Activated CD4-positive, alpha-beta T cell treated with anti-CD3 and anti-CD28 coated beads for 24 hours (primary cell): ENCODE measurements around the gene GRAPL.
"Not testable (repeated sequence)": the region's sequence is repeated elsewhere in the genome, so short reads cannot be mapped to it uniquely, and the experiment has no call there.

Experiments used
- DNase-seq, 2 donors: peaks; one replicate each; pipeline ENCODE4 v3.0.0-alpha.2; 2020; ENCODE audit warnings: low read depth in 2 of 2

Gene GRAPL

DNA sequence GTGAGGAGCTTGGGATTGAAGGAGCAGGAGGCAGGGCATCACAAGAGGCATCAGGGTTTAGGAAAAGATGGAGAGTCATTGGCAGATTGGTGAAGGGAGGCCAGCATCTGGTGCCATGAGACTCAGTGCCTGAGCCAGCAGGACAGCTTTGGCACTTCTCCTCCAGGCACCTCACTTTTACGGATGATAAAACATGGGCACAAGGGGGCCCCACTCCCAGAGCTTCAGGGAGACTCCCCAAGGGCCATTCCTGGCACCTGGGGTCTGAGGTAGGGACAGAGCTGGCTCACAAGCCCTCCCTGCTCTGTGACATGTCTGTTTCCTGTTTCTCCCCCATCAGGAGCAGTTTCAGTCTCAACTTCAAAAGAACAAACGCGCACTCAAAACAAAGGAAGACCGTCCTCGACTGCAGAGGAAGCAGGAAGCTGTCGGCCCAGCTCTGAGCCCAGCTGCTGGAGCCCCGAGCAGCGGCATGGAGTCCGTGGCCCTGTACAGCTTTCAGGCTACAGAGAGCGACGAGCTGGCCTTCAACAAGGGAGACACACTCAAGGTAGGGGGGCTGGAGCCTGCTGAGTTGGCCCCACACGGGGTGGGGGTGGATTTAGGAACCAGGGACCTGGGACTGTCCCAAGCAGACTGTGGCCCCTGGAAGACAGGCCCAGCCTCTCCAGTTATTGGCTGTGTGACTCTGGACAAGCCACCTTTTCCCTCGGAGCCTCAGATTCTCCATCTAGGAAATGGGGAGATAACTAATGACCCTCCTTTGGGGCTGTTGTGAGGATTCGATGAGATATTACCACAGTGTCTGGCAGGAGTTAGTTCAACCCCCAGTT is at the start of gene GRAPL:
Gene GRAPL, plus strand, starts transcription at position 442 of the 833 bp plus-strand sequence. Its CDS starts 31 bp downstream, at position 473.
- DNase-seq = not testable (repeated sequence)

GRCh38 chr17:19088804-19089685 is 38.3 kb upstream of the GRAPL start:
- DNase-seq = not testable (repeated sequence)

- DNase-seq = not testable (repeated sequence)
Measured at GRCh38 chr17:19090058-19090772, 37.2 kb upstream of the GRAPL start.

- not testable (repeated sequence) for DNase-seq
Measured at GRCh38 chr17:19092737-19093683, 34.4 kb upstream of the GRAPL start.

DNA sequence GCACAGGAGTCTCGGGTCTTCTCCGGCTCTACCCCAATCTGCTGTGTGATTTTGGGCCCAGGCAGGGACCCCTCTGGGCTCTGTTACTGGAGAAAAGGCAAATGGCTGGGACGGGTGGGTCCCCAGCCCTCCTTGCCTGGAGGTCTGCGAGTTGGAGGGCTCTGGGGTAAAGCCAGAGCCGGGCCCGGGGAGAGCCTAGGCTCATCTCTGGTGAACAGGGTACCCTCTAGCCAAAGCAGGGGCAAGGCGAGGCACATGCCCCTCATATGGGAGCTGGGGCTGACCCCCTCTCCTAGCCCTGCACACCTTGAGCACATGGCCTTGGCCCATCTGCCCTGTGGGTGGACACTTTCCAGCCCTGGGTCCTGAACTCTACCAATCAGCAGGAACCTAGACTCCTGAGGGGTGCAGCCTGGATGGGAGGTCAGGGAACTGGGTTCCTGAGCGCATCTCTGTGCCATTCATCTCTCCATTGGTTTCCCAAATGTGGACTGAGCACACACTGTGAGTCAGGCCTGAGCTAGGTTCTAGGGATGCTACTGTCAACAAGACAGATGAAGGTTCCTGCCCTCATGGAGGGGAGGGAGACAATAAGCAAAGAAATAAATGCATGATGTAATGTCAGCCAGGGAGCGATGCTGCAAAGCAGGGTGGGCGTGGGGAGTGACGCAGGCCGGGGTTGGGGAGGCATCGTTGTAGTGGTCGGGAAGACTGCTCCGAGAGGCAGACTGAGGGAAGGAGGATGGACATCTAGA is 33.5 kb upstream of the GRAPL start:
- not testable (repeated sequence) for DNase-seq

GRCh38 chr17:19108517-19108916 is 18.9 kb upstream of the GRAPL start:
- not testable (repeated sequence) for DNase-seq

DNA sequence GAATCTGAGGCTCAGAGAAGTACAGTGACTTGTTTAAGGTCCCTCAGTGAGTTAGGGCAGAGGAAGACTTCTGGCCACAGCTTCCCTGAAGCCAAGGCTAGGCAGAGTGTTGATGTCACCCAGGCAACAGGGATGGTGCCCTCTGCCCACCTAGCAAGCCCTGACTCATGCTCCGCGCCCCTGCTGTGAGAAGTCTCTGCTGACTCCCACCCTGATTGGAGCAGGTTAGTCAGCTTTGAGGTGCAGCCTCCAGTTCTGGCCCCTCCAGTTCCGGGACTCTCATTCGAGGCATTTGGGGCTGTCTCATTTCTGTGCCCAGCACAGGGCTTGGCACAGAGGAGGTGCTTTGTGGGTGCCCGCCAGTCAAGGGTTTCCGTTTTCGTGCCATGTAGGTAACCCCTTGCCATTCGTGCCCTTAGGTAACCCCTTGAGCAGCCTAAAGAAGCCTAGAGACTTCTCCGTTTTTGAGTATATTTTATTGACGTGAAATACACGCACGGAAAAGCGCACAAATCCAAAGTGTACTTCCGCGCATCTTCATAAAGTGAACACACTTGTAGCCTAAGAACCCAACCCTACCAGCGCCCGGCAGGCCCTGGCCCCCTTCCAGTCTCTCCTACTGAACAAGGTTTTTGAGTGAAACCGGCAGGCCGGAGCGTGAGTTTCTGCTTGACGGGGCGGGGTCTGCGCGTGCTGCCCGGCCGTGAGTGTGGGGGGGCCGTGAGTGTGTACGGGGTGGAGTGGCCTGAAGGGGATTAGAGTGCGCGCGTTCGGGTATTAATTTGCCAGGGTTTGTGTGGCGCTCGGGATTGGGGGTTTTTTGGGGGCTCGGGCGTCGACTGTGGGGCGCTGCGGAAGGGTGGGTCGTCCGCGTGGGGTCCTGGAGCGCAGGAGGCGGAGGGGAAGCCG is 16.9 kb upstream of the GRAPL start:
- DNase-seq = not testable (repeated sequence)

GRCh38 chr17:19111111-19111711 is 16.2 kb upstream of the GRAPL start:
- DNase-seq = peak; percentile 5 to 41

- peak in 1 of 2 donors; percentile 76 for DNase-seq
Measured at GRCh38 chr17:19111801-19112458, 15.5 kb upstream of the GRAPL start.

DNA sequence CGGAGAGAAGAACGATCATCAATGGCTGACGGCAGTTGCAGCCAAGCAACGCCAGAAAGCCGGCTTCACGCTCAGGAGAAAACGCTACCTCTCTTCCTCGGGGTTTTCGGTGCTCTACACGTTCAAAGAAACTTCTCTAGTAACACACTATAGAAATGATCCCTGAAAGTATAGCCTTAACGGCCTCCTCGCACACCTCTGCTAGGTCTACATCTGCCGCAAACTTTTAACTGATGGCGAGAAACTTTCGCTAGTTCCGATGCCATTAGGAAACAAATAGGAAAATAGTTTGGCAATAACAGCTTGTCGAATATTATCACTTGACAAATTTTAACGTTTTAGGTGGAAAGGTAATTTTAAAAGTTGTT is 14.9 kb upstream of the GRAPL start:
- DNase-seq = not testable (repeated sequence)

DNA sequence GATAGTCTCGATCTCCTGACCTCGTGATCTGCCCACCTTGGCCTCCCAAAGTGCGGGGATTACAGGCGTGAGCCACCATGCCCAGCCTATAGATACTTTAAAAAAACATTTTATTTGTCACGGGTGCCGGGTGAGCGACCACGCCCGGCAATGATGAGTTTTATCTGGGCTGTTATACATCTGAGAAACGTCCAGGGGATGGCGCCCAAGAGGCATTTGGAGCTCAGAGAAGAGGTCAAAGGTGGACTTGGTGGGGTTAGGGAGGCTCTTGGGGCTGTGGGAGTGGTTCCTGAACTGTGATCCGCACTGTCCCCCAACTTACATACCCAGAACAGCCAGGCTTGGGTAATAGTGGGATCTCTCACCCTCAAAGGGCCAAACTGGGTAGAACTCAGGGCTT is 8.7 kb upstream of the GRAPL start:
- DNase-seq = not testable (repeated sequence)

DNA sequence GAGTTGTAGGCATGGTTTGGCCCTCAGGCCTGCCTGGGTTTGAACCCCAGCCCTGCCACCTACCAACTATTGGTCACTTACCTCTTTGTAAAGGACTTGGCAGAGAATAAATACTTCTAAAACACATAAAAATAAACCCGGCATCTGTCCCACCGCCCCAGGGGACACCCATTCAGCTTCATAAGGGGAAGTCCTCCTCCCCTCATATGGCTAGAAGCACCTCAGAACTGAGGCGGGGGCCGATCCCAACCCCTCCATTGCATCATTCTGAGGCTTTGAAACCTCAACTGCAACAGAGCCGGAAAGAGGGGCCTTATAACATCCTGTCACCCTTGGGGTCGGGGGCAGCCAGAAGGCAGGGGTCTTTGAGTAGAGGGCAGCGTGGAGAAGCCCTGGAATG is 2.1 kb upstream of the GRAPL start:
- not testable (repeated sequence) for DNase-seq

DNA sequence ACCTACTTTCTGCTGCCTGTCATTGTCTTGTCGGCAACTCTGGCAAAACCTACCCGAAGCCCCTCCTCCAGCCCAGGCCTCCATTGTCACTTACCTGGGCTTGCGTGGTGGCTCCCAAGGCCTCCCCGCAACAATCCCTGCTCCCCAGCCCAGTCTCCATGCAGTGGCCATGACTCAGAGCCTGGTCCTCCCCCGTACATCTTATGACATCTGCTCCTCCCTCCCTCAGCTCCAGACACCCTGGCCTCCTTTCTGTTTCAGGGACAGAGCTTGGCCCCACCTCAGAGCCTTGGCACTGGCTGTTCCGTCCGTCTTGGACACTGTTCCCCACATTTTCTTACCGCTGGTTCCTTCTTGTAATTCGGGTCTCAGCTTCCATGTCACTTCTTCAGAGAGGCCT is 2.1 kb downstream of the GRAPL start:
- not testable (repeated sequence) for DNase-seq

DNA sequence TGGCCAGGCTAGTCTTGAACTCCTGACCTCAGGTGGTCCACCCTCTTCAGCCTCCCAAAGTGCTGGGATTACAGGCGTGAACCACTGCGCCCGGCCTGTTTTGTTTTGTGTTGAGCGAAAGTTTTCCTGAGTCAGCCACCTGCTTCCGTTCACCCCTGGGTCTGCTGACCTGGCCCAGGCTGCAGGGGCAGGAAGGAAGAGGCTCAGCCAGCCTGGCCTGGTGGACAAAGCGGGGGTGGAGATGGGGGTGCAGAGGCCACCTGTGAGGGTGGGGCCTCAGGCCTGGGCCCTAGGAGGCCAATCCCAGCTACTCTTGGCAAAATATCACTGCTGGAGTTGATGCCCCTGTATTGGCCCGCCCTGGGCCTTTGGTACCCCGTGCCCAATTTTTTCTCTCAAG is 3.7 kb downstream of the GRAPL start:
- not testable (repeated sequence) for DNase-seq

- DNase-seq = not testable (repeated sequence)
Measured at GRCh38 chr17:19131772-19132171, 4.4 kb downstream of the GRAPL start.

DNA sequence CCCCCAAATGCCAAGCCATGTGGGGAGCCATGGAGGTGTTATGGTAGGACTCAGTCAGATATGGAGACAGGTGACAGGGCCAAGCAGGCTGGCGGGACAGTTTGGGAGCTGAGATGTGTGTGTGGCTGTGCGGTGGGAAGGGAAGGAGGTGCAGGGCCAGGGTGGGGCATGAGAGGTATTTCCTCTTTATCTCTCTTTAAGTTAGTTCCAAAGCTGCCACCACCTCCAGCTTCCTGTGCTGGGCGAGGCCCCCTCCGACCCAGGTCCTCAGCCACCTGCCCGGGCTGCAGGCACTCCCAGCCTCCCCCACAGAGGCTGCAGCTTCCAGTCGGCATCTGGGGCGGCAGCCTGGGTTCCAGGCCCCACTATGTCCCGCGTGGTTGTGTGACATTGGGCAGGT is 6.4 kb downstream of the GRAPL start:
- DNase-seq = not testable (repeated sequence)

GRCh38 chr17:19135391-19135790 is 8.0 kb downstream of the GRAPL start:
- not testable (repeated sequence) for DNase-seq

GRCh38 chr17:19136138-19136537 is 8.7 kb downstream of the GRAPL start:
- not testable (repeated sequence) for DNase-seq
